Measurements from ENCODE around the gene DPEP2NB. TPM values are rescaled to one million over a fixed set of nuclear protein-coding genes. Genes with fewer than 3 reads are reported as not detected.
A peak's percentile ranks its signal among the peaks of the same experiment; 100 is the strongest.

DPEP2NB gene
- total RNA-seq, result not detected in 2 replicates

- Mint-ChIP-seq H3K4me1 (peaks cover 11% of the 10 kb centered on the region), H3K4me3 (no peak within 1 kb of the TSS), H3K36me3 (ENCODE audit: low read depth) (peaks cover 4% of the 10 kb centered on the region), H3K9me3 (no peaks in the 10 kb centered on the region), H3K27ac (no peak within 1 kb of the TSS), H3K27me3 (no peaks in the 10 kb centered on the region)
- CTCF ChIA-PET, result no interaction called here
- intact Hi-C loops (cut with micrococcal nuclease), result no loop called here
- no peak for TF ChIP-seq CTCF (IDR thresholded peaks at IDR 0.05)
- DNase-seq (no peak), ATAC-seq (ENCODE audit: low read depth) (no peak)
- POLR2A ChIA-PET, result interaction anchor here (1.8 kb wide), 1 partner anchor 10 kb away, joined by 7 read pairs; no protein-coding TSS in a partner anchor
Measured at GRCh38 chr16:68015681-68016080, at the start of gene DPEP2NB. Gene DPEP2NB (minus strand): TSS chr16:68015911. CDS start chr16:68015770, 141 bp downstream.

GRCh38 chr16:68064791-68065365 is 49.2 kb upstream of the DPEP2NB start:
- TF ChIP-seq CTCF (IDR thresholded peaks at IDR 0.05), result no peak
- POLR2A ChIA-PET, result interaction anchor here (0.6 to 2.0 kb wide), 4 partner anchors 9 to 1406 kb away, joined by 3 to 7 read pairs (median 4); no protein-coding TSS in a partner anchor
- peak; percentile 52 for DNase-seq
- H3K4me1 Mint-ChIP-seq, result peaks cover 27% of the 10 kb centered on the region
- H3K27me3 Mint-ChIP-seq, result no peaks in the 10 kb centered on the region
- peak; percentile 93 for ATAC-seq (ENCODE audit: low read depth)
- no peak overlapping the region for H3K27ac Mint-ChIP-seq
- H3K4me3 Mint-ChIP-seq, result no peak overlapping the region
- H3K36me3 Mint-ChIP-seq (ENCODE audit: low read depth), result peaks cover 78% of the 10 kb centered on the region
- no peaks in the 10 kb centered on the region for H3K9me3 Mint-ChIP-seq
- CTCF ChIA-PET, result interaction anchor here (0.7 to 3.5 kb wide), 10 partner anchors 10 to 249 kb away, joined by 3 to 17 read pairs (median 4); partner anchors contain the start of gene NFATC3
- intact Hi-C loops (cut with micrococcal nuclease), result loop anchor here (1.0 to 2.0 kb wide), 5 partner anchors 10 to 249 kb away; no protein-coding TSS in a partner anchor

GRCh38 chr16:68062910-68063393 is 47.2 kb upstream of the DPEP2NB start:
- Mint-ChIP-seq H3K27me3 (no peaks in the 10 kb centered on the region), H3K4me3 (no peak overlapping the region), H3K27ac (no peak overlapping the region), H3K36me3 (ENCODE audit: low read depth) (peaks cover 84% of the 10 kb centered on the region), H3K9me3 (no peaks in the 10 kb centered on the region), H3K4me1 (peaks cover 20% of the 10 kb centered on the region)
- intact Hi-C loops (cut with micrococcal nuclease), result no loop called here
- DNase-seq (no peak), ATAC-seq (ENCODE audit: low read depth) (no peak)
- ChIA-PET CTCF (interaction anchor here (0.7 to 2.1 kb wide), 3 partner anchors 179 to 247 kb away, joined by 3 to 9 read pairs (median 4); no protein-coding TSS in a partner anchor), POLR2A (interaction anchor here (1.0 kb wide), 1 partner anchor 11 kb away, joined by 4 read pairs; no protein-coding TSS in a partner anchor)
- no peak for TF ChIP-seq CTCF (IDR thresholded peaks at IDR 0.05)

GRCh38 chr16:68061396-68061795 is 45.7 kb upstream of the DPEP2NB start:
- ChIA-PET POLR2A (interaction anchor here (0.6 to 1.2 kb wide), 3 partner anchors 9 to 561 kb away, joined by 3 to 5 read pairs (median 3); no protein-coding TSS in a partner anchor), CTCF (interaction anchor here (1.0 to 1.6 kb wide), 5 partner anchors 11 to 245 kb away, joined by 3 to 7 read pairs (median 4); no protein-coding TSS in a partner anchor)
- TF ChIP-seq CTCF (IDR thresholded peaks at IDR 0.05), result no peak
- Mint-ChIP-seq H3K4me3 (no peak overlapping the region), H3K36me3 (ENCODE audit: low read depth) (peaks cover 81% of the 10 kb centered on the region), H3K4me1 (peaks cover 20% of the 10 kb centered on the region), H3K27ac (peak overlapping the region; percentile 31), H3K27me3 (no peaks in the 10 kb centered on the region), H3K9me3 (no peaks in the 10 kb centered on the region)
- no peak for DNase-seq
- intact Hi-C loops (cut with micrococcal nuclease), result no loop called here
- ATAC-seq (ENCODE audit: low read depth), result no peak

GRCh38 chr16:68059804-68060203 is 44.1 kb upstream of the DPEP2NB start:
- intact Hi-C loops (cut with micrococcal nuclease), result no loop called here
- no peak for DNase-seq
- no peak overlapping the region for H3K4me3 Mint-ChIP-seq
- CTCF ChIA-PET, result interaction anchor here (0.7 to 1.6 kb wide), 2 partner anchors 48 to 176 kb away, joined by 3 to 7 read pairs; no protein-coding TSS in a partner anchor
- ATAC-seq (ENCODE audit: low read depth), result no peak
- no peak for TF ChIP-seq CTCF (IDR thresholded peaks at IDR 0.05)
- H3K4me1 Mint-ChIP-seq, result peaks cover 17% of the 10 kb centered on the region
- no peaks in the 10 kb centered on the region for H3K27me3 Mint-ChIP-seq
- POLR2A ChIA-PET, result no interaction called here
- H3K27ac Mint-ChIP-seq, result no peak overlapping the region
- no peaks in the 10 kb centered on the region for H3K9me3 Mint-ChIP-seq
- peaks cover 80% of the 10 kb centered on the region for H3K36me3 Mint-ChIP-seq (ENCODE audit: low read depth)

Measured in activated B cell treated with CpG ODN at 0.5 μM for 24 hours (primary cell).